ENCODE results near the gene LTA4H. TPM values are rescaled to one million over a fixed set of nuclear protein-coding genes. Genes with fewer than 3 reads are reported as not detected.

LTA4H gene
- total RNA-seq, 1 donor from 2014 or later: 57.8 TPM

DNA sequence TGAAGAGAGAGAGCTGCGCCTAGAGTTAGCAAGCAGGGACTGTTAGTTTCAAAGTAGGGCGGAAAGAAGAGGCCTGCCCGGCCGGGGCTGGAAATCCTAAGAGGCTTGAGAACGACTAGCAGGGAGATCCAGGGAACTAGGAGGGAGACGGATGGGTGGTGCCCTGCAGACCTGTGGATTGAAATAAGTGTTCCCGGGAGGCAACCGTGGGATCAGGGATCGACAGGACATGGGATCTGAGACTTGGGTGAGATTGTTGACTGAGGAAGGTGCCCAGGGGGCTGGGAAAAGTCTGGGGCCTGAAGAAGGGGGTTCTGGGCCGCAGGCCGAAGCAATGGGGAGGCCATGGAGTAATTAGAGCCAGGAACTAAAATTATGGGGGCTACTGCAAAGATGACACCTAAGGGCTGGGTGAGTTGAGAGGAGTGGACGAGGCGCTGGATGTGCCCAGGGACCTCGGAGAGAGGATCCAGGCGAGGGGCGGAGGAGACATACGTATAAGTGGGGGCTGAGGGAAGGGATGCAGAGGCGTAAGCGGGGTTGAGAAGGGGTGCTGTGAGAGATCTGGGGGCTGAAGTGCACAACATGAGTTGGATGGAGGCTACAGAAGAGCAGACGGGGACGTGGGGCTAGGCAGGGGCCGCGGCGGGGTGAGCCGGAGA, 635 bp downstream of the LTA4H start:
- peak; percentile 51 for DNase-seq (ENCODE audit: low spot score)

DNA sequence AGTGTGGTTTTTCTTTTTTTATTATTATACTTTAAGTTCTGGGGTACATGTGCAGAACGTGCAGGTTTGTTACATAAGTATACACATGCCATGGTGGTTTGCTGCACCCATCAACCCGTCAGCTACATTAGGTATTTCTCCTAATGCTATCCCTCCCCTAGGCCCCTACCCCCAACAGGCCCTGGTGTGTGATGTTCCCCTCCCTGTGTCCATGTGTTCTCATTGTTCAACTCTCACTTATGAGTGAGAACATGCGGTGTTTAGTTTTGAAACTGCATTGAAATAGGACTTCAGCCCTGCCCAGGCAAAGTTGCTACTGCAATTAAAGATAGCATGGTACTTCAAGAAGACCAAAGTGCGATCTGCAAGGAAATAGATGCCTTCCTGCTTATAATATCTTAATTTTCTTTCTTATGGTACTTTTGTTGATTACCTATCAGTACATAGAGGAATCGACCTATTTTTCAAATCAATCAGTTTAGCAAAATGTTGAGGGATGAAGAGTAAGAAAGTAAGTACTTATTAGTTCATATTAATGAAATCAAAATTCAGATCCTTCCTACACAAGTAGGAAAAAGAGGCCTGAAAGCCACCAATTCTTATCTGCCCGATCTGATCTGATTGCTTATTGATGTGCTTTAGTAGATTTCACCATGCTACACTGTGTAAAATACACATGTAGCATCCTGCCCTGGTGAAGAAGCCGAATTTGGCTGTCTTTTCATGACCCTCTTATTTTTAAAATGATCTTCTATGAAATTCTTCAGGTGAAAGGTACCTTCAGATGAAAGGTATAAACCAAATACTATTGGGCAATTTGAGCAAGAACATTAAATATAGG, 1.6 kb downstream of the LTA4H start:
- no peak for DNase-seq (ENCODE audit: low spot score)

- no peak for DNase-seq (ENCODE audit: low spot score)
Measured at GRCh38 chr12:96029826-96030225, 5.6 kb downstream of the LTA4H start.

DNA sequence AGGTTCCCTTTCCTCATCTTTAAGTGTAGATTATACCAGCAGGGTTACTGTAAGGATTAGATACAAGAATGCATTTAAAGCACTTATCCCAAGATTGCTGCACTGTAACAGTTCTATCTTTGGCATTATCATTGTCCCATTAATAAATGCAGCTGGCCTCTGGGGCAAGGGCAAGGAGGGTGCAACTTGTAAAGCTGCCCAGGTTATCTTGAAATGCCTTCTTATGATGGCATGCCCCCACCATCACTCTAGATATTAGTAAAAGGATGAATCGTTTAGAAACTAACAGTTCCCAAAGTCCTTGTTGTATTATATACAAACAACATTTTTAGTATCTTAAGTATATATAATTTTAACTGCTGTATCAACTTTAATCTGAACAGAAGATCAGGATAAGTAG, 6.8 kb downstream of the LTA4H start:
- DNase-seq (ENCODE audit: low spot score): no peak

DNA sequence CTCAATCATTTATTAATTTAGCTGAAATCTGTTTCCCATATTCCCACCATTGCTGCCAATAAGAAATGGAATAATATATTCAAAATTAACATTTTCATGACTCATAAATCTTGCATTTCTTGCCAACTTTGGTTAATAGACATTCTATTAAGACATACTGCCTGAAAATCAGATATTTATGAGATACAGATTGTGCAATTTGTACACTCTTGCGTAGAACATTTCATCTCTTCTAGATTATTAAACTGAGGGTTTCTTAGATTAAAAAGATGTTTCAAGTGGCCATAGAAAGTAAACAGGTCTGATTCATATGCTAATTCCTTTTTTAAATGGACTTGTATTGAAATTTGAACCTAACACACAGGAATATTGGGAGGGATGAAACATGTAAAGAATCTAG, 9.1 kb downstream of the LTA4H start:
- no peak for DNase-seq (ENCODE audit: low spot score)

DNA sequence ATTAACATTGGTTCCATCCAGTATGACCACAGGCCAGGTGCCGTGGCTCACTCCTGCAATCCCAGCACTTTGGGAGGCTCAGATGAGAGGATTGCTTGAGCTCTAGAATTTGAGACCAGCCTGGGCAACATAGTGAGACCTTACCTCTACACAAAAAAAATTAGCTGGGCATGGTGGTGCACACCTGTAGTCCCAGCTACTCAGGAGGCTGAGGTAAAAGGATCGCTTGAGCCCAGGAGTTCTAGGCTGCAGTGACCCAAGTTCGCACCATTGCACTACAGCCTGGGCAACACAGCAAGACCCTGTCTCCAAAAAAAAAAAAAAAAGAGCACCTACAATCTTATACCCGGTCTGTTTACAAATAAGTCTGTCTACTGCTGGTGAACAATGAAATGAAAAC, 9.9 kb downstream of the LTA4H start:
- no peak for DNase-seq (ENCODE audit: low spot score)

DNA sequence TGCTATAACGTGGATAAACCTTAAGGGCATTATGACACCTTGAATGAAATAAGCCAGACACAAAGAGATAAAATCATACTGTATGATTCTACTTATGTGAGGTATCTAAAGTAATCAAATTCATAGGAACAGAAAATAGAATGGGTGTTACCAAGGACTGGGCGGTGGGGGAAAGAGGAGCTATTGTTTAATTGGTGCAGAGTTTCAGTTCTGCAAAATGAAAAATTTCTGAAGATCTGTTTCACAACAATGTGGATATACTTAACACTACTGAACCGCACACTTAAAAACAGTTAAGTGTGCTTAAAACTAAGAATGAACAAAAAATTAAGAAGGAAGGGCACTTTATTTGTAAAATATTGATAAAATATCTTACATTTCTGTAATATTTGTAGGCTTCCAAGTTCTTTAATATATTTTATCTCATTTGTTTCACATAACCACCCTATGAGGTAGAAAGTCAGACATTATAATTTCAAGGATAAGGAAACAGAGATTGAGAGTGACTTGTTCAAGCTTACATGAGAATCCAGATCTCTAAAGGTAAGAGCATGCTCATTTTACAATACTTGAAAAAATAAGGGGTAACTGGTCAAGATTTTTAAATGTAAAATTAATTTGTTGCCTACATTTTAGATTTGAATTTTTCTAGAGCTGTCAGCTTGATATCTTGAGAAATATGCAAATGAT, 14.9 kb downstream of the LTA4H start:
- no peak for DNase-seq (ENCODE audit: low spot score)

DNA sequence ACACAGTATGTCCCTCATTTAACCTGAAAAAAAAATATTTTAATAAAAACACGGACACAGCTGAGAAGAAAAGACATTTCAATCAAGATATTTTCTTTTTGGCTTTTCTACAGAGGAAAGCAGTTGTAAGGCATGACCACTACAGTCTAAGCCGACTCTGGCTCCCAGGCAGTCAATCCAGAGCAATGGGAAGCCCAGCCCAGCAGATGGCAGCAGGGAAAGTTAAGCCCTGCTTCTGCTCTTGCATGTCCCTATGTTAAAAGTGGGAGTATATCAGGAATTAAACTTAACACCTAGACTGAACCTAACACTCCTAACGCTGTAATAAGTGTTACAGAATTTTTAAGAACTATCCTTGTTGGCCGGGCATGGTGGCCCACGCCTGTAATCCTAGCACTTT, 19.7 kb downstream of the LTA4H start:
- DNase-seq (ENCODE audit: low spot score): peak; percentile 23

DNA sequence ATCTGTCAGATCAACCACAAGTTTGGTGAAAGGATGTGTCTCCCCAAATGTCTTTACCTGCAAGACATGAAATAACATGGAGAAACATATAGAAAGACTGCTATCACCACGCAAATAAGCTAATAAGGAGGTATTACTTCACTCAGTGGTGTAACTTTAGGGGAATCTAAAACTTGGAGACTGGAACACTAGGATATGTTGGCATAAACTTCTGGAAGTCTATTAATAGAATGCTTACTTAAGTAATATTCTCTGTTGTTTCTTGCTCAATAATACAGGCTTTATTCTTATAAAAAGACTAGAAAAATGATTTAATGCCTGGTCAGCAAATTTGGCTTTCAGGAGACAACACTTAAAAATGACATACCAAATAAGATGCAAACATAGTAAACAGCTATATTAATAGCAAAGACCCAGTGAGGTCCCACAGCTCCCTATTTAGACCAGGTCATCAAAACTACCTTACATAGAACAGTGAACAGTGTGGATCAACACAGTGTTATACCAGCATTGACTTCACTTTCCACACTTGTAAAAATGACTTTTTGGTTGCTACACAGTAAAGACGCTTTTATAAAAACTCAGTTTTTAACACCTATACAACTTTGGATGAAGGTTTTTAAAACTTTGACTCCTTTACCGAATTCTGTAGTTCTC, 20.3 kb downstream of the LTA4H start:
- no peak for DNase-seq (ENCODE audit: low spot score)

- no peak for DNase-seq (ENCODE audit: low spot score)
Measured at GRCh38 chr12:96007729-96008128, 27.7 kb downstream of the LTA4H start.

DNA sequence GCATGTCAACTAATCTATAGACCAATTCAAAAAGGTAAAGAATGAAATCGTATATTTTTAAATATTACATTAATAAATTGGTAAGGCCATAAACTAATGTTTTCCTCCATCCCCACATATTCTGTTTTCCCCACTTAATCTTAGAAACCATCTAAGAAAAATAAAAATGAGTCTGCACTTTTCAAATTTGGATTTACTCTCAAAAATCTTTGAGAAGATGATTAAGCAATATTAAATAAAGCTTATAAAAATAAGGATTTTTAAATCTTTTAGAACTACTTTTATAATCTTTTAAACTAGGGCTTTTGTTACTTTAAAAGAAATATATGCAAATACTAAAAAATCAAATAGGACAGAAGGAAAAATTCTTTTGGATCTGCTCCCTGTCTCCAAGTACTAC, 28.7 kb downstream of the LTA4H start:
- no peak for DNase-seq (ENCODE audit: low spot score)

DNA sequence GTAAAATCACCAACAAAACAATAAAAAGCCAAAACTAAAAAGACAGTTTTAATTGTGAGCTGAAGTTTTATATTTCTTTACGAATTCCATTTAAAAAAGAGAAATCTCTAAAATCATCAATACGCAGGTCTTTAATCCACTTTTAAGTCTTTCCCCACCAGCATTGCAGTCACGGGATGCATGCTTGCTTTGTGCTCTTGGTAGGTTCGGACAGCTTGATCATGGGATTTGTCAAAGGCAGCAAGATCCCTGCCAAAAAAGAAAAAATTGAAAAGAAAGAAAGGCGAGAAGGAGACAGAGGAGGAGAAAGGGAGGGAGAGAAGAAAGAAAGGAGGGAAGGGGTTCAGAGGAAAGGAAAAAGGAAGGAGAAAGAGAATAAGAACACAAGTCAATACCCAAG, 34.5 kb downstream of the LTA4H start:
- no peak for DNase-seq (ENCODE audit: low spot score)

DNA sequence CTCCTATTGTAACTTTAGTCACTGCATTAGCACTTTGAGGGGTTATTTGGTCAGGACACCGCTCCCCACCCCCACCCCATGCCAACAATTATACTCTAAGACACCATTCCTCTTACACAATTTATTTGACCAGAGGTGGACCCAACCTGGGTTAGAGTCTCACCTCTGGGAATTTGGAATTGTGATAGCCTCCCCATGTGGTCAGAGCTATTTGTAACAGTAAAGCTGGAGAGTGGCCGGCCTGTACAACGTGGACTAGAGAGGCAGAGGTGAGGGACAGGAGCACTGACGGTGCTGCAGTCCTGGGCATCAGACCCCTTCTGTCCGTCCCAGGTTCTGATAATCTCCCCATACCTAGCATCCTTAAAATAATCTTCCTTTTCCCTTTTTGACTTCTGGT, 35.9 kb downstream of the LTA4H start:
- no peak for DNase-seq (ENCODE audit: low spot score)

GRCh38 chr12:95998611-95999286, 36.6 kb downstream of the LTA4H start:
- DNase-seq (ENCODE audit: low spot score): peak; percentile 71

GRCh38 chr12:95997911-95998510, 37.4 kb downstream of the LTA4H start:
- no peak for DNase-seq (ENCODE audit: low spot score)

DNA sequence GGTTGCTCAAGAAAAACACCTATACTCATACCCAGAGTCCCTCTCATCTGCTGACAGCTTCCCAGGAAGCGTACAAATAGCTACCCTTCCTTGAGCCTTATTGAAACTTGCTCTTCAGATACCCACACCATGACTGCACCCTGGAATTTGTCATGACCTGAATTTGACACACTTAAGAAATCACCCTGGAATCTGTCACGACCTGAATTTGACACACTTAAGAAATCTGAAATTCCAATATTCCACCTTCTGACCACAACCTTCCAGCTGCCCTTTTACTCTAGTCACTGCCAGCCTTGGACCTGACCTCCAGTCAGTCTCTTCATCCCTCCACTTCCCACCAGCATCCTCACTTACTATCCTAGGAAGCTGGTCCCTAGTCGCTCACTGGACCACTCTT, 38.1 kb downstream of the LTA4H start:
- DNase-seq (ENCODE audit: low spot score): no peak

GRCh38 chr12:95996034-95996658, 39.2 kb downstream of the LTA4H start, which contains the start of gene HAL:
Gene HAL, minus strand, starts transcription at chr12:95996344. Its CDS starts 434 bp downstream, at chr12:95995910.
- no peak for DNase-seq (ENCODE audit: low spot score)

DNA sequence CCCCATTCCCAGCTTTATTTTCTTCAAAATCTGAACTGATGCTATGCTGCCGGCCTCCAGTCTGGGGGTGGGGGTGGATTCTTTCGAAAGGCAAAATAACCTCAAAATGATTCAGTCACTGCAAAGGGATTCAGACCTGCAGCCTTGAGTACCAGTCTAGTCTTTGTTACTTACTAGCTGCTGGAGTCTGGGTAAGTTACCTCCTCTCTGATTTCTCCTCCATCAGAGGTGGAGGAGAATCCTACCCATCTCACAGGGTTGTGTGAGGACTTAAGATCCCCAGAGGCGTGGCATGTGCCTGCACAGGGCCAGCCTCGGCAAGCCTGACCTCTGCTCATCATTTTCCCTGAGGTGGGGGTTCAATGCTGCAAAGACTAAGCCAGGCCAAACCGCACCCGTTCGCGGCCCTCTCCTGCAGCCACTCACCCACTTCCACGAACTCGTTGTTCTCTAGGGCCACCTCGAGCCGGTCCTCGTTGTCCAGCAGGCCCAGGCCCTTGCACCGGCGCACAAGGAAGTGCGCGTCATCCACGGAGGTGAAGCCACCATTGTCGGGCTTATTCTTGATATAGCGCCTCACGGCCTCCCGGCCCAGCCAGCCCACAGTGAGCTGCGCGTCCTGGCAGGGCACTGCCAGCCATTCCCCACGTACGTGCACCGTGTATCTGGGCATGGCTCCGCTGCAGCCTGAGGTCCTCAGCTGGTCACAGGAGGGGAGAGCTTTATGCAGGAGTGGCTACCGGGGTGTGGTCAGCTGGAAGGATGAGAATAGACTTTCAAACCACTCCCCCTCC, 40.0 kb downstream of the LTA4H start:
- DNase-seq (ENCODE audit: low spot score): no peak

GRCh38 chr12:95994476-95994875, 40.9 kb downstream of the LTA4H start:
- no peak for DNase-seq (ENCODE audit: low spot score)

GRCh38 chr12:95993907-95994306, 41.5 kb downstream of the LTA4H start:
- no peak for DNase-seq (ENCODE audit: low spot score)
